Upper lobe of left lung (tissue), 4 donors: ENCODE results near the gene CHRDL1.

Experiments used
- CTCF ChIP-seq, 6 experiments: fragments of 450-650 bp in 4 of 6; fragments of 200-600 bp in 2 of 6; sonication (generic) in 2 of 6; IDR thresholded peaks; one replicate each; pipeline ENCODE4 v1.5.1; 2016 to 2019; ENCODE audit warnings: antibody characterized with exemption in 6 of 6
- POLR2A ChIP-seq, 4 donors: fragments of 450-650 bp; IDR thresholded peaks; one replicate each; pipeline ENCODE4 v1.5.1; 2016 to 2017; ENCODE audit warnings: antibody characterized with exemption in 4 of 4, mild to moderate bottlenecking in 2 of 4
- POLR2AphosphoS5 ChIP-seq, 2 donors: sonication (generic); formaldehyde crosslinking; IDR thresholded peaks; one replicate each; pipeline ENCODE4 v1.5.1; 2017; ENCODE audit warnings: antibody characterized with exemption in 2 of 2

- no peak for TF ChIP-seq POLR2A (IDR thresholded peaks at IDR 0.05)
- no peak for TF ChIP-seq CTCF (IDR thresholded peaks at IDR 0.05)
- peak; percentile 52 to 68 for TF ChIP-seq POLR2AphosphoS5 (IDR thresholded peaks at IDR 0.05)
Measured at GRCh38 chrX:110732266-110732665, 63.4 kb downstream of the CHRDL1 start.
